Measurements from ENCODE around the gene CFAP20. TPM values are rescaled to one million over a fixed set of nuclear protein-coding genes. Genes with fewer than 3 reads are reported as not detected.

CFAP20 gene
- total and polyA plus RNA-seq, 5 donors: 30.4 to 36.2 (median 36.0) TPM

DNA sequence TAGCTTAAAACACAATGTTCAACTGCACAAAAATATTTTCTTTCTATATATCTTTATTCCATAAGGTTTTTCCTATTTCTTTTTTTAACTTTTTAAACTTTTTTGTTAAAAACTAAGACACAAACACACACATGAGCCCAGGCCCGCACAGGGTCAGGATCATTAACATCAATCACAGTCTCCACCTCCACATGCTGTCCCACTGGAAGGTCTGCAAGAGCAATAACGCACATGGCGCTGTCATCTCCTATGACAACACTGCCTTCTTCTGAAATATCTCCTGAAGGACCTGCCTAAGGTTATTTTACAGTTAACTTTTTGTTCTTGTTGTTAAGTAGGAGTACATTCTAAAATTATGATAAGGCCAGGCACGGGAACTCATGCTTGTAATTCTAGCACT is 4.1 kb downstream of the CFAP20 start:
- ATAC-seq (no peak), DNase-seq (no peak)
- no peak overlapping the region for H3K27ac ChIP-seq (ENCODE audit: low read length)
- WGBS: 68% methylated on average over 4 of the region's 4 CpGs
- peaks cover 9% of the 10 kb centered on the region for H3K4me1 ChIP-seq (ENCODE audit: control insufficient read depth, insufficient read depth, low read length)
- intact Hi-C loops (cut with DNase I): no loop called here
- H3K27me3 ChIP-seq (ENCODE audit: control insufficient read depth, insufficient read depth): no peaks in the 10 kb centered on the region
- no peak overlapping the region for H3K4me3 ChIP-seq (ENCODE audit: low read length)
- no peaks in the 10 kb centered on the region for H3K9me3 ChIP-seq (ENCODE audit: control insufficient read depth, low read length)

DNA sequence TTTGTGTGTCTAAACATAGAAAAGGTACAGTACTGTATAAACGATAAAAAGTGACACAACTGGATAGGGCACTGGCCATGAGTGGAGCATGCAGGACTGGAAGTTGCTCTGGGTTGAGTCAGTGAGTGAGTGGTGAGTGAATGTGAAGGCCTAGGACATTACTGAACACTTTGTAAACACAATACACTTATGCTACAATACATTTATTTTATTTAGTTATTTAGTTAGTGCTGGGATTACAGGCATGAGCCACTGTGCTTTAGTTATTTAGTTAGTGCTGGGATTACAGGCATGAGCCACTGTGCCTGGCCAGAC is 4.6 kb downstream of the CFAP20 start:
- Histone ChIP-seq H3K9me3 (ENCODE audit: control insufficient read depth, low read length) (no peaks in the 10 kb centered on the region), H3K27ac (ENCODE audit: low read length) (no peak overlapping the region), H3K4me3 (ENCODE audit: low read length) (no peak overlapping the region), H3K27me3 (ENCODE audit: control insufficient read depth, insufficient read depth) (no peaks in the 10 kb centered on the region), H3K4me1 (ENCODE audit: control insufficient read depth, insufficient read depth, low read length) (peaks cover 9% of the 10 kb centered on the region)
- no peak for ATAC-seq
- DNase-seq: no peak
- intact Hi-C loops (cut with DNase I): no loop called here
- 40% methylated on average over 1 of the region's 1 CpG for WGBS

DNA sequence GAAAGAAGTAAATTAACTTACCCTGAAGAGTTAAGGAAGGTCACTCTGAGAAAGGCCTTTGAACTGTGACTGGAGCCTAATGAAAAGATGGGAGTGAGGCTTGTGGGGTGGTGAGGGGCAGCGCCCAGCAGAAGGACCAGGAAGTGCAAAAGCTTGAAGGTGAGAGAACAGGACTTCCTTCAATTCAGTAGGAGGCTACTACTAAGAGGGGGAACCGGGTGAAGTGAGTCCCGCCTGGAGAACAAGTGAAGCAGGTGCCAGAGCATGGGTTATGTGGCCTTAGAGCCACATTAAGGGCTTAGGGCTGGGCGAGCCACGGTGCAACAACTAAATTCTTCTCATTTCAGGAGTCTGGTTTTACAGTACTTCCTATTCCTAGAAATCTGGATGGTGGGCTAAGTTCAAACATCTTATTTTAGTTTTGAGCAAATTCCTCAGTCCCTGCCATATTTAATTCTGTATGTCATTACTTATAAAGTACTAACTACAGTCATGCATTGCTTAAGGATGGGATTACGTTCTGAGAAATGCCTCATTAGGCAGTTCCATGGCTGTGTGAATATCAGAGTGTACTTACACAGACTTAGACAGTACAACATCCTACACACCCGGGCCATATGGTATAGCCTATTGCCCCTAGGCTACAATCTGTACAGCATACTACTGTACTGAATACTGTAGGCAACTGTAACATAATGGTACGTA is 5.1 kb downstream of the CFAP20 start:
- Histone ChIP-seq H3K9me3 (ENCODE audit: control insufficient read depth, low read length) (no peaks in the 10 kb centered on the region), H3K27me3 (ENCODE audit: control insufficient read depth, insufficient read depth) (no peaks in the 10 kb centered on the region), H3K4me3 (ENCODE audit: low read length) (no peak overlapping the region), H3K27ac (ENCODE audit: low read length) (peak overlapping the region; percentile 55), H3K4me1 (ENCODE audit: control insufficient read depth, insufficient read depth, low read length) (peaks cover 11% of the 10 kb centered on the region)
- WGBS: 53% methylated on average over 8 of the region's 8 CpGs
- intact Hi-C loops (cut with DNase I): loop anchor here in 2 of 4 donors (2.0 kb wide), 1 partner anchor 103 kb away; no protein-coding TSS in a partner anchor
- ATAC-seq: no peak
- no peak for DNase-seq

DNA sequence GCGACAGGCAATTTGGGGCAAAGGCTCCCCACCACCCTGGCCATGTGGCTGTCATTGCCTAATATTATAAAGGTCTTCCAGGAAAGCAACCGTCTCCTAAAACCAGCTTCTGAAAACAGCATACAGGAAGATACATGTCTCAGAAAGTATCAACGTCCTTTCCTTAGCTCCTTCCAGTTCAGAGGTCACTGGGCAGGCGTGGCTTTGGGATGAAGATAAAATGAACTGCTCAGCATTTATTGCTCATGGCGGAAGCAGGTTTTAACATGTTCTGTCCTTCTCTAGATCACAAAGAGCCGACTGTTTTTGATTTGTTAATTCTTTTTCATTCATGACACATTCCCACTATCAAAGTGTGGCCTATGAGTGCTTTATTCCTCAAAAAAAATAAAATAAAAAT is 8.0 kb downstream of the CFAP20 start:
- intact Hi-C loops (cut with DNase I): no loop called here
- no peak overlapping the region for H3K4me3 ChIP-seq (ENCODE audit: low read length)
- peaks cover 11% of the 10 kb centered on the region for H3K4me1 ChIP-seq (ENCODE audit: control insufficient read depth, insufficient read depth, low read length)
- 41% methylated on average over 6 of the region's 6 CpGs for WGBS
- DNase-seq (no peak), ATAC-seq (peak in 1 of 2 donors; percentile 33)
- peak overlapping the region; percentile 8 for H3K27ac ChIP-seq (ENCODE audit: low read length)
- H3K27me3 ChIP-seq (ENCODE audit: control insufficient read depth, insufficient read depth): no peaks in the 10 kb centered on the region
- no peaks in the 10 kb centered on the region for H3K9me3 ChIP-seq (ENCODE audit: control insufficient read depth, low read length)

DNA sequence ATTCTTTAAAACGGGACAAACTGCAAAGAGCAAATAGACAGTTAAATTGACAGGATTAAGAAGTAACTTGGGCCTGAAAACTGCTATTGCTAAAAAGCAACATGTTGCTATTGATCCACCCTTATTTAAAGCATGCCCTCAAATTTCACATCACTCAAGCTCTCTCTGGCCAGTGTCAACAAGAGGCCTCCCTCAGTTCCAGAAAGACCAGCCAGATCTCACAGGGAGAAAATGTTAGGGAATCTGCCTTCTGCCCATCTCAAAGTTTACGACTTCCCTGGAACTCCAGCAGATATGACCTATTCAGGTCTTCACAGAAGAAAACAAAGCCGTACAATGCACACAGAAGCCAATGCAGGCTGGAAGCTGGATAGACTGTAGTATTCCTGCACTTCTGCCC is 8.9 kb downstream of the CFAP20 start:
- Histone ChIP-seq H3K27me3 (ENCODE audit: control insufficient read depth, insufficient read depth) (no peaks in the 10 kb centered on the region), H3K27ac (ENCODE audit: low read length) (peak overlapping the region; percentile 61), H3K9me3 (ENCODE audit: control insufficient read depth, low read length) (no peaks in the 10 kb centered on the region), H3K4me3 (ENCODE audit: low read length) (no peak overlapping the region), H3K4me1 (ENCODE audit: control insufficient read depth, insufficient read depth, low read length) (peaks cover 8% of the 10 kb centered on the region)
- 21% methylated on average over 3 of the region's 3 CpGs for WGBS
- intact Hi-C loops (cut with DNase I): no loop called here
- ATAC-seq: no peak
- DNase-seq: no peak

DNA sequence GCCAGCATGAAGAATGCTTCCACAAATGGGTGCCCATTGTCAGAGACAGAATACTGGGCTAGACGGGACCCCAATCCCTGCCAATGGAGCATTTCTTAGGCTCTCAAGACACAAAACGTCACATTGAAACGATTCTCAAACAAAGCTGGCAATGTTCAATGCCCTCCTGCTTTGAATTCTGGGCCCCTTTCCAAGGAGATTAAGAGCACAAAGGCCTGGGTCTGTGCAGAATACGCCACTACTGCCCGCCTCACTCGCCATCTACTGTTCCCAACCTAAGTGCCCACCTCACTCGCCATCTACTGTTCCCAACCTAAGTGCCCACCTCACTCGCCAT is 9.7 kb downstream of the CFAP20 start:
- Histone ChIP-seq H3K4me1 (ENCODE audit: control insufficient read depth, insufficient read depth, low read length) (peaks cover 8% of the 10 kb centered on the region), H3K27me3 (ENCODE audit: control insufficient read depth, insufficient read depth) (no peaks in the 10 kb centered on the region), H3K27ac (ENCODE audit: low read length) (peak overlapping the region; percentile 87), H3K9me3 (ENCODE audit: control insufficient read depth, low read length) (no peaks in the 10 kb centered on the region), H3K4me3 (ENCODE audit: low read length) (no peak overlapping the region)
- ATAC-seq (no peak), DNase-seq (no peak)
- intact Hi-C loops (cut with DNase I): loop anchor here in 1 of 4 donors (2.0 kb wide), 1 partner anchor 97 kb away; no protein-coding TSS in a partner anchor
- WGBS: 52% methylated on average over 8 of the region's 8 CpGs

DNA sequence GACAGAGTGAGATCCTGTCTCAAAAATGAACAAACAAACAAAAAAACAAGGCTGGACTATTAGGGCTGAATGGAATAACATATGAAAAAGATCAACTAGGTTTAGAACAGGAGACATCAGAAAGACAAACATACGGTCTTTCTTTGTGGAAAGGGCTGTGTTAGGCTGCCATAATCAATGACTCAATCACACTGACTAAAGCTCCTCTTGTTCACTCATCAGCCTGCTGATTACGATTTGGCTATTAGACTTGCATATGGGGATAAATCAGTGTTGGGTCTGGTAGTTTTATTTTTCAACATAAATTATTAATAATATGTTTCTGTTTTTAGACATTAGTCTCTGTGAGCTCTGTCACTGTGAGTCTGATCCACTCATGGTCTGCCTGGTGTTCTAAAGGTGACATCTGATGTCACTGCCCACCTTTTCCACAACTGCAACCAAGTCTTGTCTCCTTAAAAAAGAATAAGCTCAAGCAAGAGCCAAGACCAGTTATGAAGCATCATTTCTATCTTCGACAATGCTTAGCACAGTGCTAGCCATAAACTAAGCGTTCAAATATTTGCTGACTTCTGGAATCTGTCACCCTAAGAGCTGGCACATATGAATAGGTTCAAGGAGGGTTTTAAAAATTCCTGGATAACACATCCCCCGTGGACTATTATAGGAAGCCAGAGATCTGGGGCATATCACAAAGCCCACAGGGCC is 10.2 kb downstream of the CFAP20 start:
- Histone ChIP-seq H3K9me3 (ENCODE audit: control insufficient read depth, low read length) (no peaks in the 10 kb centered on the region), H3K27ac (ENCODE audit: low read length) (peak overlapping the region; percentile 87), H3K4me3 (ENCODE audit: low read length) (no peak overlapping the region), H3K4me1 (ENCODE audit: control insufficient read depth, insufficient read depth, low read length) (peaks cover 8% of the 10 kb centered on the region), H3K27me3 (ENCODE audit: control insufficient read depth, insufficient read depth) (no peaks in the 10 kb centered on the region)
- WGBS: 39% methylated on average over 5 of the region's 5 CpGs
- DNase-seq: no peak
- intact Hi-C loops (cut with DNase I): loop anchor here in 1 of 4 donors (2.0 kb wide), 1 partner anchor 96 kb away; no protein-coding TSS in a partner anchor
- peak; percentile 50 to 61 for ATAC-seq

DNA sequence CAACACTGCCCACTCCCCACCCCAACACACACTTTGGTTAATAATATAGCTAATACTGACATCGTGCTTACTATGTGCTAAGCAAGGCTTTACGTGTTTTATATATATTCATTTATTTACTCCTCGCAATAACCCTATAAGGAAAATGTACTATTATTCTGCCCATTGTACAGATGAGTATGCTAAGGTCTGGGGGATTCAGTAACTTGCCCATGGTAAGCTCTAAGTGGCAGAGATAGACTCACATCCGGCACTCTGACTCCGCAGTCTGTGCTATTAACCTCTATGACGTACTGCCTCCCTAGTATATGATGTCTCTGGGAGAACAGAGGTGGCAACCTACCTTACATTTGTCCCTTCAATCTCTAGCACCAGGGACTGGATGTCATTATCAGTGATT is 12.7 kb downstream of the CFAP20 start:
- 95% methylated on average over 6 of the region's 6 CpGs for WGBS
- ATAC-seq (no peak), DNase-seq (no peak)
- Histone ChIP-seq H3K27ac (ENCODE audit: low read length) (peak overlapping the region; percentile 53), H3K4me1 (ENCODE audit: control insufficient read depth, insufficient read depth, low read length) (peaks cover 8% of the 10 kb centered on the region), H3K27me3 (ENCODE audit: control insufficient read depth, insufficient read depth) (no peaks in the 10 kb centered on the region), H3K9me3 (ENCODE audit: control insufficient read depth, low read length) (no peaks in the 10 kb centered on the region), H3K4me3 (ENCODE audit: low read length) (no peak overlapping the region)
- intact Hi-C loops (cut with DNase I): no loop called here

DNA sequence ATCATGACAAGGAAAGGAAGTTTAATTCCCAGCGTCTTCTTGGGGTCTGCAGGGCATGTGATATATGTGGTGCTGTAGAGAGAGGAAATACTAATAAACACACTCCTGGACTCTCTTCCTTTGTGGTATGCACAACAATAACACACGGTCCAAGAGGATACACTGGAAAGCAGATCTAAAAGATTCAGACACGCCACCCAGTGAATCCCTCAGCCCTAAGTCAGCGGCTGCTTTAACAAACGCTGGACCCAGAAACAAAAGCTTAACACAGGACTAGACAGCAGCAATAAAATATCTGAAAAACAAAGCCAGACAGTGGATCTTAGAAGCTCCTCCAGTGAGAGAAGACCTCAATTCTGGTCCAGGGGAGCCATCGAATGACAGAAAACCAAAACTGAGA is 13.1 kb downstream of the CFAP20 start:
- DNase-seq (peak in 1 of 3 donors; percentile 3), ATAC-seq (no peak)
- Histone ChIP-seq H3K4me1 (ENCODE audit: control insufficient read depth, insufficient read depth, low read length) (peaks cover 8% of the 10 kb centered on the region), H3K4me3 (ENCODE audit: low read length) (no peak overlapping the region), H3K27me3 (ENCODE audit: control insufficient read depth, insufficient read depth) (no peaks in the 10 kb centered on the region), H3K9me3 (ENCODE audit: control insufficient read depth, low read length) (no peaks in the 10 kb centered on the region), H3K27ac (ENCODE audit: low read length) (peak overlapping the region; percentile 53)
- 58% methylated on average over 6 of the region's 6 CpGs for WGBS
- intact Hi-C loops (cut with DNase I): no loop called here

DNA sequence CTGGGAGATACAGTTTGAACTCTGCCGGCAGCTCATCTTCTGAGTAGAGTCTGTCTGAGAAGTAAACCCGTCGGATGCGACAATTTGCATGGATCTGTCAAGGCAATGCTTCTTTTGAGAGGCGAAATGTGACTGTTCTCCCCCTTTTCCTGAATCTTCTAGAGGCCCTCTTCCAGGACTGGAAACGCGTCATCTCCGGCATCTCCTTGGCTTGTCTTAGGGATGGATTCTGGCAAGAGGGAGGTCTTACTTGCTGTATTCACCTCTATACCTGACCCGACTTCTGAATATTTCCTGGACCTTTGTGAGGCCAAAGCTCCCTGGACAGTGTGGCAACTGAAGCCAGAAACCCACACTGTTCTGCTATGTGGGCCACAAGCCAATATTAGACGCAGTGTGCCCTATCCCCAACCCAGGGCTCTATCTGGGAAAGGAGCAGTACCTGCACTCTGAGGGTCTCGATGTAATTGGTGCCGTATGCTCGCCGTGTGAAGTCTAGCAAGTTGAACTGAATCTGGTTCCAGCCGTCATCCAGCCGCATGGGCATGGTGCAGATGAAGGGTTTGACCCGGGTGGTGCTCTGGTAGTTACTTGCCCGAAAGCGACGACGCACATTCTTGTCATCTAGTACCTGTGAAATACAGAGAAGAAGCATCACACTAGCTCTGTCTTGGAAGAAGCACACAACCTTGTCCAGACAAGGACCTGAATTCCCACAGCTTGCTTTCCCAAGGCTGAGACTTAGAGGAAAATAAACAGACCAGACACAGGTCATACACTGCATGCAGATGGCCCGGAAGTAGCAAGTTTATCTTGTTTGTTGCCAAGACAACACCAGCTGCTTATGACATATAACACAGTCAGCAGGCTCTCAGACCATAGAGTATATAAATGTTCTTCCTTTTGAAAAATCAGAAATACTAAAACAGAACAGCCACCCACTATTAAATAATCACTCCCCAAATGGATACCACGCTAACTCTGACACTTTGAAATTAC is 14.1 kb downstream of the CFAP20 start:
- Histone ChIP-seq H3K27me3 (ENCODE audit: control insufficient read depth, insufficient read depth) (no peaks in the 10 kb centered on the region), H3K4me3 (ENCODE audit: low read length) (no peak overlapping the region), H3K4me1 (ENCODE audit: control insufficient read depth, insufficient read depth, low read length) (peaks cover 5% of the 10 kb centered on the region), H3K9me3 (ENCODE audit: control insufficient read depth, low read length) (no peaks in the 10 kb centered on the region), H3K27ac (ENCODE audit: low read length) (peak overlapping the region; percentile 58)
- intact Hi-C loops (cut with DNase I): loop anchor here in 1 of 4 donors (5.0 kb wide), 1 partner anchor 83 kb away; no protein-coding TSS in a partner anchor
- ATAC-seq (no peak), DNase-seq (no peak)
- WGBS: 63% methylated on average over 23 of the region's 23 CpGs

DNA sequence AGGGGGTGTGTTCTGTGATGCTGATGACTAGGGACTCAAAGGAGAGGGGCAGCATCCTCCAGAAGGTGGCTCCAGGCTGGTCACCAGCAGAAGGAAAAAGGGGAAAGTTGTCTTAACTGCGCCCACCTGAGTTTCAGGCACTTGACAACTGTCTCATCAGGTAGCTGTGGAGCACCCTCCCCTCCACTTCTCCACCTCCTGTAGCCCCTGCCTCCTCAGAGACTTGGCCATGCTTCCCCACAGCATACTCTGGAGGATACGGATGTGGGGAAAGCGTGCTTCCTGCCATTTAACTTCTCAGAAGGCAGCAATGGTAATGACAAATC is 17.9 kb downstream of the CFAP20 start:
- no peak overlapping the region for H3K4me3 ChIP-seq (ENCODE audit: low read length)
- ATAC-seq (no peak), DNase-seq (no peak)
- no peaks in the 10 kb centered on the region for H3K27me3 ChIP-seq (ENCODE audit: control insufficient read depth, insufficient read depth)
- 73% methylated on average over 3 of the region's 3 CpGs for WGBS
- H3K9me3 ChIP-seq (ENCODE audit: control insufficient read depth, low read length): no peaks in the 10 kb centered on the region
- no peak overlapping the region for H3K27ac ChIP-seq (ENCODE audit: low read length)
- intact Hi-C loops (cut with DNase I): loop anchor here in 1 of 4 donors (5.0 kb wide), 1 partner anchor 79 kb away; no protein-coding TSS in a partner anchor
- peaks cover 3% of the 10 kb centered on the region for H3K4me1 ChIP-seq (ENCODE audit: control insufficient read depth, insufficient read depth, low read length)

All from right cardiac atrium (tissue), 5 donors.